CD14-positive monocyte (primary cell): ENCODE data around the gene RAET1G. TPM values are rescaled to one million over a fixed set of nuclear protein-coding genes. Genes with fewer than 3 reads are reported as not detected.

ENCODE experiments used
- DNase-seq, 3 donors: peaks; one replicate each; pipeline ENCODE4 v3.0.0-alpha.2; 2011 to 2022
- H2AFZ ChIP-seq: 2 replicates; pipeline ENCODE4 v1.6.0; 2012; ENCODE audit warnings: mild to moderate bottlenecking, low read depth, low read length, inconsistent platforms; ENCODE audit not compliant: insufficient read depth, poor library complexity, severe bottlenecking
- H3K27ac ChIP-seq, 2 donors: 1 replicate in 1 of 2; 2 replicates in 1 of 2; pipeline ENCODE4 v1.5.1; 2012 to 2013; ENCODE audit warnings: low read length in 2 of 2, control low read depth in 1 of 2, inconsistent platforms in 1 of 2, low read depth in 1 of 2, mild to moderate bottlenecking in 1 of 2
- H3K27me3 ChIP-seq, 2 donors: one replicate each; pipeline versions ENCODE4 v1.6.0 to v1.6.1; 2011 to 2013; ENCODE audit warnings: low read length in 2 of 2; ENCODE audit not compliant: control insufficient read depth in 2 of 2, insufficient read depth in 2 of 2
- H3K36me3 ChIP-seq, 2 donors: replicated peaks in 1 of 2; 1 replicate in 1 of 2; 2 replicates in 1 of 2; pipeline versions ENCODE4 v1.5.1 to v1.6.1; 2012 to 2013; ENCODE audit warnings: low read length in 2 of 2, control low read depth in 1 of 2, inconsistent platforms in 1 of 2, mild to moderate bottlenecking in 1 of 2; ENCODE audit not compliant: insufficient read depth in 2 of 2, control insufficient read depth in 1 of 2
- H3K4me1 ChIP-seq, 2 donors: 1 replicate in 1 of 2; 2 replicates in 1 of 2; pipeline versions ENCODE4 v1.5.1 to v1.6.1; 2012 to 2013; ENCODE audit warnings: low read length in 2 of 2, control low read depth in 1 of 2, inconsistent platforms in 1 of 2, mild to moderate bottlenecking in 1 of 2, moderate library complexity in 1 of 2; ENCODE audit not compliant: insufficient read depth in 2 of 2, control insufficient read depth in 1 of 2
- H3K4me2 ChIP-seq: replicated peaks from 2 replicates; pipeline ENCODE3; 2012; ENCODE audit warnings: low read length, moderate library complexity, mild to moderate bottlenecking; ENCODE audit not compliant: poor library complexity, severe bottlenecking; ENCODE audit errors: extremely low read depth
- H3K4me3 ChIP-seq, 3 experiments: fragments of 200-600 bp in 1 of 3; sonication (generic) in 1 of 3; replicated peaks in 1 of 3; 1 replicate in 2 of 3; 2 replicates in 1 of 3; pipeline ENCODE4 v1.5.1; 2011 to 2013; ENCODE audit warnings: low read length in 3 of 3, mild to moderate bottlenecking in 3 of 3, control low read depth in 2 of 3, low read depth in 2 of 3, inconsistent platforms in 1 of 3, moderate library complexity in 1 of 3
- H3K79me2 ChIP-seq: 2 replicates; pipeline ENCODE4 v1.6.0; 2012; ENCODE audit warnings: mild to moderate bottlenecking, control low read depth, inconsistent platforms, low read length, moderate library complexity; ENCODE audit not compliant: insufficient read depth
- H3K9ac ChIP-seq: 2 replicates; pipeline ENCODE4 v1.6.0; 2017; ENCODE audit warnings: low read length, mild to moderate bottlenecking; ENCODE audit not compliant: insufficient read depth, poor library complexity, severe bottlenecking
- H3K9me3 ChIP-seq, 2 donors: replicated peaks in 1 of 2; 1 replicate in 1 of 2; 2 replicates in 1 of 2; pipeline versions ENCODE4 v1.5.1 to v1.6.1; 2012 to 2013; ENCODE audit warnings: low read length in 2 of 2, control low read depth in 1 of 2; ENCODE audit not compliant: control insufficient read depth in 1 of 2, insufficient read depth in 1 of 2
- H4K20me1 ChIP-seq: 2 replicates; pipeline ENCODE4 v1.6.0; 2012; ENCODE audit warnings: mild to moderate bottlenecking, low read length, control low read depth, moderate library complexity; ENCODE audit not compliant: insufficient read depth
- H3K27ac Mint-ChIP-seq, 7 donors: one replicate each; pipeline ENCODE4 v1.8.0; 2020; ENCODE audit warnings: mild to moderate bottlenecking in 7 of 7, mixed read lengths in 7 of 7, moderate library complexity in 6 of 7, inconsistent platforms in 2 of 7
- H3K27me3 Mint-ChIP-seq, 3 donors: one replicate each; pipeline ENCODE4 v1.8.0; 2021 to 2022; ENCODE audit warnings: low read depth in 3 of 3, mild to moderate bottlenecking in 3 of 3, mixed read lengths in 3 of 3, moderate library complexity in 3 of 3, inconsistent platforms in 1 of 3
- H3K36me3 Mint-ChIP-seq, 2 donors: one replicate each; pipeline ENCODE4 v1.8.0; 2020; ENCODE audit warnings: mixed read lengths in 2 of 2, inconsistent platforms in 1 of 2, mild to moderate bottlenecking in 1 of 2
- H3K4me1 Mint-ChIP-seq: one replicate; pipeline ENCODE4 v1.8.0; 2020; ENCODE audit warnings: mild to moderate bottlenecking, mixed read lengths
- H3K4me3 Mint-ChIP-seq, 2 donors: one replicate each; pipeline ENCODE4 v1.8.0; 2020; ENCODE audit warnings: mild to moderate bottlenecking in 2 of 2, mixed read lengths in 2 of 2, moderate library complexity in 1 of 2
- H3K9me3 Mint-ChIP-seq, 7 donors: one replicate each; pipeline ENCODE4 v1.8.0; 2020 to 2022; ENCODE audit warnings: mixed read lengths in 7 of 7, mild to moderate bottlenecking in 6 of 7, moderate library complexity in 6 of 7, inconsistent platforms in 2 of 7
- CTCF ChIP-seq: fragments of 200-600 bp; IDR thresholded peaks from one replicate; pipeline ENCODE4 v1.8.0; 2022; ENCODE audit warnings: antibody characterized with exemption, mild to moderate bottlenecking
- WGBS: methylation state at CpG from one replicate; pipeline ENCODE4 v1.1.5; 2013; ENCODE audit warnings: missing lambda C conversion rate; ENCODE audit not compliant: insufficient coverage; 5-methylcytosine and 5-hydroxymethylcytosine counted together
- intact Hi-C, 2 donors: fragments of 100-400 bp; cut with micrococcal nuclease; formaldehyde crosslinking; loops; one replicate each; pipeline versions ENCODE4 v1.15.0 to v1.15.1; 2023
- polyA plus RNA-seq, 3 donors: library from polyadenylated mRNA; depleted of rRNA in 1 of 3; unstranded in 2 of 3; stranded (reverse) in 1 of 3; fragments of 300-500 nt in 2 of 3; fragments of >200 nt in 1 of 3; fragmentation: Illumina TruSeq in 2 of 3; gene quantifications; 1 replicate in 2 of 3; 2 replicates in 1 of 3; pipeline ENCODE4 v1.2.3, GENCODE V29; 2012 to 2021

Gene RAET1G
- polyA plus RNA-seq, 3 donors: not detected

GRCh38 chr6:149918151-149918905 is 4.6 kb downstream of the RAET1G start:
- Histone ChIP-seq H3K27me3 (peaks cover 8 to 25% of the 10 kb centered on the region in 2 donors), H3K79me2 (no peaks in the 10 kb centered on the region), H3K9ac (no peak overlapping the region), H3K4me1 (peaks cover 10 to 13% of the 10 kb centered on the region in 2 donors), H4K20me1 (no peaks in the 10 kb centered on the region), H3K36me3 (no peaks in the 10 kb centered on the region), H3K4me3 (no peak overlapping the region), H3K4me2 (no peak overlapping the region), H3K27ac (no peak overlapping the region), H2AFZ (no peak overlapping the region), H3K9me3 (no peaks in the 10 kb centered on the region)
- no peak overlapping the region for H3K4me3 Mint-ChIP-seq
- WGBS: 89% methylated on average over 5 of the region's 6 CpGs
- H3K36me3 Mint-ChIP-seq: peaks cover 5 to 8% of the 10 kb centered on the region in 2 donors
- peaks cover 0 to 13% (median 8%) of the 10 kb centered on the region in 7 donors for H3K9me3 Mint-ChIP-seq
- H3K27ac Mint-ChIP-seq: no peak overlapping the region
- DNase-seq: no peak
- TF ChIP-seq CTCF: no peak
- H3K4me1 Mint-ChIP-seq: peaks cover 14% of the 10 kb centered on the region
- peaks cover 33 to 38% (median 37%) of the 10 kb centered on the region in 3 donors for H3K27me3 Mint-ChIP-seq
- intact Hi-C loops: no loop called here

GRCh38 chr6:149917679-149918078 is 5.2 kb downstream of the RAET1G start:
- Mint-ChIP-seq H3K36me3 (peaks cover 0 to 6% of the 10 kb centered on the region in 2 donors), H3K4me3 (no peak overlapping the region), H3K4me1 (peaks cover 7% of the 10 kb centered on the region), H3K27me3 (peaks cover 28 to 34% (median 32%) of the 10 kb centered on the region in 3 donors), H3K27ac (no peak overlapping the region), H3K9me3 (peaks cover 0 to 7% (median 4%) of the 10 kb centered on the region in 7 donors)
- Histone ChIP-seq H3K4me1 (peaks cover 4 to 6% of the 10 kb centered on the region in 2 donors), H2AFZ (no peak overlapping the region), H3K9me3 (no peaks in the 10 kb centered on the region), H3K4me2 (no peak overlapping the region), H4K20me1 (no peaks in the 10 kb centered on the region), H3K79me2 (no peaks in the 10 kb centered on the region), H3K4me3 (no peak overlapping the region), H3K9ac (no peak overlapping the region), H3K27me3 (peaks cover 6 to 18% of the 10 kb centered on the region in 2 donors), H3K36me3 (no peaks in the 10 kb centered on the region), H3K27ac (no peak overlapping the region)
- intact Hi-C loops: no loop called here
- no peak for TF ChIP-seq CTCF
- 80% methylated on average over 1 of the region's 2 CpGs for WGBS
- DNase-seq: no peak
